Esophagus squamous epithelium (tissue), 4 donors: ENCODE results near the gene TACR2.

ENCODE experiments used
- POLR2A ChIP-seq, 4 donors: fragments of 450-650 bp; IDR thresholded peaks; one replicate each; pipeline ENCODE4 v1.6.1; 2017; ENCODE audit warnings: antibody characterized with exemption in 4 of 4, mild to moderate bottlenecking in 4 of 4, moderate library complexity in 3 of 4
- TF ChIP-seq, protein P1 (sequence below), 6 experiments: fragments of 450-650 bp in 4 of 6; fragments of 200-600 bp in 2 of 6; sonication (generic) in 2 of 6; IDR thresholded peaks; one replicate each; pipeline ENCODE4 v1.5.1; 2016 to 2019; ENCODE audit warnings: antibody characterized with exemption in 6 of 6, mild to moderate bottlenecking in 4 of 6, moderate library complexity in 4 of 6

DNA sequence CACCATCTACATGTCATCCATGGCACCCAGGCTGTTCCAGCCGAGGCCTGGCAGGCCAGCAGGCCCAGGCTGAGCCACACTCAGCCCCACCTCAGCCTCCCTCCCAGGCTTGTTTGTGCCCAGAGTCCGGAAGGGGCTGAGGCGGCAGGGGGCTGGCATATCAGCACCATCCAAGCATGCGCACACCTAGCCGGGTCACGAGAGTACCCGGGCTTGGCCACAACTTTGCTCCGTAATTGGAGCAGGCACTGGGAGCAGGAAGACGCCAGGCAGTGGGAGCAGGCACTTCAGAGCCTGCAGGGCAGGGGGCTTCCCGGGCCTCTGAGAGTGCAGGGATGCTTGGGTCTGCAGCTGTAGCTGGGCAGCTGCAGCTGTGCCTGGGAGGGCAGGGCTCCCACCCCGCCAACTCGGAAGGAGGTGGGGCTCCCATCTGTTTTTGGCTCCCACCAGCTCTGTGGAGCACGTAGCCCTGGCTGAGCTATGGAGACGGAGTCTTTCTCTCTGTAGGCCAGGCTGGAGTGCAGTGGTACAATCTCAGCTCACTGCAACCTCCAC is 19.3 kb upstream of the TACR2 start:
- TF ChIP-seq, protein P1, sequence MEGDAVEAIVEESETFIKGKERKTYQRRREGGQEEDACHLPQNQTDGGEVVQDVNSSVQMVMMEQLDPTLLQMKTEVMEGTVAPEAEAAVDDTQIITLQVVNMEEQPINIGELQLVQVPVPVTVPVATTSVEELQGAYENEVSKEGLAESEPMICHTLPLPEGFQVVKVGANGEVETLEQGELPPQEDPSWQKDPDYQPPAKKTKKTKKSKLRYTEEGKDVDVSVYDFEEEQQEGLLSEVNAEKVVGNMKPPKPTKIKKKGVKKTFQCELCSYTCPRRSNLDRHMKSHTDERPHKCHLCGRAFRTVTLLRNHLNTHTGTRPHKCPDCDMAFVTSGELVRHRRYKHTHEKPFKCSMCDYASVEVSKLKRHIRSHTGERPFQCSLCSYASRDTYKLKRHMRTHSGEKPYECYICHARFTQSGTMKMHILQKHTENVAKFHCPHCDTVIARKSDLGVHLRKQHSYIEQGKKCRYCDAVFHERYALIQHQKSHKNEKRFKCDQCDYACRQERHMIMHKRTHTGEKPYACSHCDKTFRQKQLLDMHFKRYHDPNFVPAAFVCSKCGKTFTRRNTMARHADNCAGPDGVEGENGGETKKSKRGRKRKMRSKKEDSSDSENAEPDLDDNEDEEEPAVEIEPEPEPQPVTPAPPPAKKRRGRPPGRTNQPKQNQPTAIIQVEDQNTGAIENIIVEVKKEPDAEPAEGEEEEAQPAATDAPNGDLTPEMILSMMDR (IDR thresholded peaks at IDR 0.05) = no peak
- no peak for TF ChIP-seq POLR2A (IDR thresholded peaks at IDR 0.05)
